GM19035 (cell line): ENCODE measurements around the gene PODXL.
"Not testable (repeated sequence)": the region's sequence is repeated elsewhere in the genome, so short reads cannot be mapped to it uniquely, and the experiment has no call there.

ENCODE experiments used
- ATAC-seq: cut with Tn5 transposase; IDR thresholded peaks from one replicate; pipeline ENCODE4 v1.9.1; 2021; ENCODE audit not compliant: unreplicated experiment

The PODXL gene

DNA sequence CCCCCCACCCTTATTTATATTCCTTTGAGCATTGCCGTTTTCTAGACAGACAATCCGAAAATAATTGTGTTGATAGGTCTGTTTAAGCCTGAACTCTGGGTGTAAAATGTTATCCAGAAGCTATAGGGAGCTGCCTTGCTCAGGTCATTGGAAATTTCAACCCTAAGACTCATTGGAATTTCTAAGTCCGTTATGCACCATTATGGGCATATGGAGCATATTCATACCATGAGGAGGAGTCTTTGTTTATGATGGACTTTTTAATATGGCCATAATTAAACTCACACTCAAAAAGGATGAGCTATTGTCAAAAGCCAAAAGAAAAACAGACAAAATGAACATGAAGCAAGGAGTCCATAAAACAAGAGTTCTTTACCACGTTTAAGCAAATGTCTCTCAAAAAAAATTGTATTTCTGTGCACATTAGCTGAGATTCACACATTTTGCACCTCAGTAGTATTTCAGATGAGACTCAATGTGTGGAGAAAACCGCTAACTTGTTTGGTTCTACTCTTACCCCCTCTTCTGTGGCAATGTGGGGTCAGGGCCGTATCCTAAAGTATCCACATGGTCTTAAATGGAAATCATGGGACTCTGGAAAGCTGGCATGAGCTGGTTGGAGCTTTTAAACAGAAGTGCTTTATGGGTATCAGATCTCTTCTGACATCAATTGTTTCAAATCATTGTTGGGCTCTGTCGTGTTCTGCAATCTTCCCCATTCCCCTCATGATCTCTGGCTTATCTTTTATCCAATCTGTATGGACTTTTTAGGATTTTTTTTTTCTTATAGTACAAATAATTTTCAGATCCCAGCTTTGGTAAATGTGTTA lies 60.5 kb downstream of the PODXL start:
- ATAC-seq = no peak

DNA sequence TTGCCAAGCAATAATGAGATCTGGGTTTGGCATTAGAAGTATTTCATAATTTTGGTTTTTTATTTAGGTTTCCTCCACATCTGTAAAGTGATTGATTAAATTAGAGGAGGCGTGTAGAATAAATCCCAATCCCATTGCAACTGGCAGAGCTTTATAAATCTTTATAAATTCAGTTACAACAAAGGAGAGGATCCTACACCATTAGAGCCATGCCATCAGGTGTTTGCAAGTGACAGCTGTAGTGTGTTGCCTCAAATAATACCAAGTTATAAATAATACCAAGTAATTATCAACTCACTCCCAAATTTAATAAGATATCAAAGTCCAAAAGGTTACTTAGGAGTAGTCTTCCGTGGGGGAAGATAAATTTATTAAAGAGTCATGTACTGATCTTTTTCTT lies 62.2 kb downstream of the PODXL start:
- ATAC-seq = no peak

DNA sequence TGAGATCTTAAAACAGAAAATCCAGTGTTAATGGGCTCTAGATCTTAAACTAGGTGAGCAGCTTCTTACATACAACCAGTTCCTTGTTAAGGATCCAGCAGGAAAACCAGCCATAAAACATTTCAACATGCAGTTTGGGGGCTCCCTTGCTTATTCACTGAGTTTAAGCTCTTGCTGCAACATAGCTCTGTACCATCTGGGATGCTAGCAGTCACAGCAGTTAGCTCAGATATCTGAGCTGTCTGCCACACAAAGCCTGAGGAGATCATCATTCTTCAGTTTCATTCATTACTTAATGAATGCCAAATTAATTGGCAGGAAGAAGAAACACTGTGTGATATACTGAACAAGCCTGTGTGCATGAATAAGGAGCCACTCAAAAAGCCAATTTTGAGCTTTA lies 62.8 kb downstream of the PODXL start:
- ATAC-seq = no peak

DNA sequence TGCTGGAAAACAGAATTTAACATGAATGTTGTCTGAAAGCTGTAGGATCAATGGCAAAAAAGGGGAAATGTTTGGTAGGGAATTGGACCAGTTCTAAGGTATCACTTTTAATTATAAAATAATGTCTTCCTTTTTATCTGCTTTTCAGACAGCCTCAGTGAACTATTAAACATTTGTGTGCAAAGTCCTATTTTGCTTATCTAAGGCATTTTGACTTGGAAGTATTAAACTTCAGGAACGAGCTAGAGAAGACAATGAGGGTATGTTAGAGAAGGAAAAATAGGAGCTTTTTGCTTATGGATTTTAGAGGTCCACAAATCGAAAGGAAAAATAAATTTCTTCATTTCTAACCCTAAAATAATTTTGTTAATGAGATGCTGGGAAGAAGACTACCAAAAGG lies 63.3 kb downstream of the PODXL start:
- no peak for ATAC-seq

DNA sequence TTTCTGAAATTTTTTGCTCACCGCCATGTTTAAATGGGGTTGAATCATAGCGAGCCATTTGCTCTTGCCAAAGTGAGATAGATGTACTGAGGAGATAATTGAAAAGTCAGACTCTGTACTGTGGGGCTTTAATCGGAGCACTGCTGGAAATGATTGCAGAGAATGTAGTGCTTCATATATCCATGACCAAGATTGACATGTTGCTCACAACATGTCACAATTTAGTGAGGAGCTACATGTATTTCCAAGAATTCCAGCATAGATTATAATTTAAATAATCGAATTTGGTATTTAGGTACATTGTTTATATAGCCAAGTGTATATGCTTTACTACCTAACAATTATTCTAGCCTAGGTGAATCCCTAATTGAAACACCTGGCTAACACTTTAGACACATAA lies 66.5 kb downstream of the PODXL start:
- ATAC-seq = no peak

DNA sequence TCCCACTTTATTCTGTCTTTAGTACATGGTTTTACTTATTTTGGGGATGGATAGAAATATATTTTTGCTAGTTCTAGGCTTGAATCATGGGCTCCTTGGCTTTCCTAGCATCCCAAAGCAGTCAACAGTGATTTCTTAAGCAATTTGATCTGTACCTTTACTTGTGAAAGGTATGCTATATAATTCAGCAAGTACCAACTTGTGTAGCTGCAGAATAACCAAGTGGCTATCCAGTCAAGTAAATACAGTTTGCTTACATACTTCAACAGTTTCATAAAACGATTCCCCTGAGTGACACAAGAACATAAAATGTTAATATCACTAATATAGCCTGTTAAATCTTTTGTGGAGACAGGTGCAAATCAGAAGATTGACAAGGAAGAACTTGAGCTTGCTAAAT lies 67.2 kb downstream of the PODXL start:
- ATAC-seq = no peak

DNA sequence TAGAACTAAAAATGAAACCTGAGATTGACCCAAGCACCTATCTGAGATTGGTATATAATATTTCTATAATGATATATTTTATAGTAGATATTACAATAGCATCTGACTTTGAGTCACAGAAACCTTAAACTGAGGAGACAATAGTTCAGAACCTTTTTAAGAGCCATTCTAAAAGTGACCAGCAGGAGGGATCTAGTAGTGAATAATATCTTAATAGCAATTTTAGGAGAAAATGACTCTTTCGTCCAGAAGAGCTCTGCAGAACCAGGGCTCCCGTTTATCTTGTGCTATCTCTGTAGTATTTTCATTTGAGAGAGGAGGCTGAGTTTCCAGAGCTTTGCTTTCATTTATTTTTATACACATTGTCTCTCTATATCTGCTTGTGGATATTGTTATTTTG lies 68.1 kb downstream of the PODXL start:
- ATAC-seq = no peak

DNA sequence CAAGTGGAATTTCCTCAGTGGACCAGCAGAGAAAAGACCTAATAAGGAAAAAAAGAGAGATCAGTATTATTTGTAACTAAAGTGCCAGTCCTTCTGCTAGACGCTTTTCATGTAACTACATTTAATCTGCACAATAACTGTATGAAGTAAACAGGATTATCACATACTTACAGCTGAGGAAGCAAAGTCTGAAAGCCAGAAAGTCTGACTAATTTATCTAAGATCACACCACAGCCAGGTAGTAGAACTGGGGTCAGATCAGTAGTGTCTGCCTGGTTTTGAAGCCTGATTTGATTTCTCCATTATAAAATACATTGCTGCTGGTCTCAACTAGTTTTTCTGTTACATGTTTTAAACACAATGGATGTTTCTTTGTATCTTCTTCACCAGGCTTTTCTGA lies 69.2 kb downstream of the PODXL start:
- no peak for ATAC-seq

DNA sequence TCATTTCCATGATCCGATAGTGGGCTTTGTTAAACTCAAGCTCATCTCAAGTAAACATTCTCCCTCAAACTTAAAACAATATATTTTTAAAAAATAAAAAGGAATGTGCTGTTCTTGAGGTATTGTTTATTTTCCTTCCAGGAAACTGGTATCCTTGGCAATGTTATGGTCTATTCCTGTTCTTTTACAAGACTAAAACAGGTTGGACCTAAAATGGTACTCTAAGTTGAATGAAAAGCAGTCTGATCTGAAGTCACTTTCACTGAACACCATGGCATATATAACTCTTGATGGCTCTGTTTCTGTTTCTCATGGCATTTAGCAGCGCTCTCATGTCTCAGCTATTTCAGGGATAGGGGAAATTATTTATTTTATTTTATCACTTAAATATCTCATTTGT lies 70.1 kb downstream of the PODXL start:
- no peak for ATAC-seq

DNA sequence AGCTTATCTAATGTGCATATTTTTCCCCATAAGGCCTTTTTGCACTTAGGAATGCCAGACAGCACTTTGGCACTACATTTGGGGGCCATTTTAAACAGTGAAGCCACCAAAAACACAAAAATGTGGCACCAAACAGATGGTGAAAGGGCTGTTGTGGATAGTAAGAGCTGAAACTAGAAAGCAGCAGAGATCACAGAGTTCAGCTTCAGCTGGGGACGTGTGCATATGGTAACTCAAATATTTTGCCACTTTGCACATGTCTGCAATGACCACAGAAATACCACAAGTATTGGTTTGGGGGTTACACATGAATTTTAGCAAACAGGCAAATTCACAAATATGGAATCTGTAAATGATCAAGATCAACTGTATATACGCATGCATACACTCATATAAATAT lies 72.8 kb downstream of the PODXL start:
- no peak for ATAC-seq

DNA sequence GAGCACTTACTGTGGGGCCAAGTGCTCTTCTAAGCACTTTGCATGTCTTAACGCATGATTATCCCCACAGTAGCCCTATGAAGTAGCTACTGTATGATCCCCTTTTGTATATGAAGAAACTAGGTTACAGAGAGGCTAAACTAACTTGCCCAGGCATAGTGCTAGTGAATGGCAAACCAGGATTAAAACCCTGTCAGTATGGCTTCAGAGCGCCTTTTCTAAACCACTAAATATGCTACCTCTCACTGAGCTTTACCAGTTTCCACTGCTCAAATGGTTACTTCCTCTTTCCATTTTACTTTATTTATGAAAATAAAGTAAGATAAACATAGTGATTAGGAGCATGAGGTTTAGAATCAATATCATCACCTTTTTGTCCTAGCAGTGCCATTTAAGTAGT lies 73.6 kb downstream of the PODXL start:
- ATAC-seq = no peak

DNA sequence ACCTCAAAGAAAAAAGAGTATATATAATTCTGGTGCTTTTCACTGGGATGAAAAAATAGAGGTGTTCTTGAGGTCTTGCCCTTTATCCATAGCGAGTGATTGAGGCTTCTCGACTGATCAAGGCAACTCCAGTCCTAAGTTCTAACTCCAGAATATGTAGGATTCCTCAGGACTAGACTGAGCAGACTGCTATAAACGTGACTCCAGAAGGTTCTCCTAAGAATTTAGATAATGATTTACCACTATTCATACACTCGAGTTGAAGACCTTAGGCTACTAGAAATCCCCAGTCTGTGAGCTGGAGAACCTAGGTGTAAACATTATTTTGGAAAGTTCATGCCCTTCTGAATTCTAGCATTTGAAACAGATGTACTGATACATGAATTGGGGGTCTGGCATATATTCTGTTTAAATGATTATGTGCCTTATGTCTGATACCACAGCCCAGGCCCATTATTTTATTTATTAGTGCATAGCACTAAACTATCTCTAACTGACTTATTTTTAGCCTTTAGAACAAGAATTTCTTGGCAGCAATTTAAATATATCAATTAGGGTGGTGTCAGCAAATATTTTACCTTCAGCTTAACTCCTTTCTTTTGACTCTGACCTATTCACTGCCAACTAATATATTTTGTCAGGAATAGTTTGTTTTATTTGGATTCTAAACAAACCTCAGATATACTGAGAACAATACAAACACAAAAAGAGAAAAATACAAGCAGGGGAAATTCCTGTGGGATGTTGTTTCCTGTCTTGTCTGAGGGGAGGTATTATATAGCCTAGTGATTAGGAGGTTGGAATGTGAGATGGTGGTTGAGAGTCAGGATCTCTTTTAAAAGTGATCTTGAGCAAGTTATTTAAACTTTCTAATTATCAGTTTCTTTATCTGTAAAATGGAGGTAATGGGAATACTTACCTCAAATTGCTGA lies 75.8 kb downstream of the PODXL start:
- no peak for ATAC-seq

DNA sequence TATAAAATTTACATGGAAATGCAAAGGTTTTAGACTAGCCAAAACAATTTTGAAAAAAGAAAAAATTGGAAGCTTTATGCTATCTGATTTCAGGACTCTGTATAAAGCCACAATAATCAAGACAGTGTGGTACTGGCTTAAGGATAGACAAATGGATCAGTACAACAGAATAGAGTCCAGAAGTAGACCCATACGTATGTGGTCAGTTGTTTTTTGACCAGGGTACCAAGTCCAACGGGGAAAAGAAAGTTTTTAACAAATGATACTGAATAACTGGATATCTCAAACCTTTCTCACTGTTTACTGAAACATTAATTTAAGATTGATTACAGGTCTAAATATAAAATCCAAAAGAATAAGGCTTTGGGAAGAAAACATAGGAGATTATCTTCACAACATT lies 79.7 kb downstream of the PODXL start:
- ATAC-seq = no peak

DNA sequence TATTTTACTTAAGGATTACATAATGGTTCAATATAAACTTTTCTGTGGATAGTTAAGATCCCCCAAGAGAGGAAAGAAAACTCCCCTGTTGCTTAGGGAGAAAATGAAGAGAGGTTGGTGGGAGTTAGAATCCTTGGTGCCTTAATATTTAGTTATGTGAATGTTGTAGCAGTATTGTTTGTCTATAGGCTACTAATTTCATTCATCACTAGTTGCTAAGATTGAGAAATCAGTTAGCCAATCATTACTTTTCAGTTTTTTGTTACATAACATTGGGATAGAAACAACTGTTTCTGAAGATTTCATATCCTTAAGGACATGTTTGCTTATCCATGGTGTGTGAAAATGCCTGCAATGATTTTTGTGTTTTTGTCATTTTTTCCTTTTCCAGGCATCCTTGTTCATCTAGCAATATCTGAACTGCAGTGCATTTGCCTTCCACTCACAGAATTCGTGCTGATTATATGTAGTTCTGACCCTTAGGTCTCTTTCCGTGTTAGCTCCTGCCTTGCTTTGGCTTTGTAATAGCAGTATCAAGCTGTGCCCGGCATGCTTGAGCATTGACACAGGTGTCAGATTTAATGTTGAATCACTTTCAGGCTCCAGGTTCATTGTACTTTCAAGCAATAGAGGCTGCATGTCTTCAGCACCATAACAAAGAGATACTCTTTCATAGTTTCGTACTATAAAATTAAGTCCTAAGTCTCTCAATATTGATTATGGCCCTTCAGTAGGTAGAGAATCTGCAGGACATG lies 85.0 kb downstream of the PODXL start:
- no peak for ATAC-seq

DNA sequence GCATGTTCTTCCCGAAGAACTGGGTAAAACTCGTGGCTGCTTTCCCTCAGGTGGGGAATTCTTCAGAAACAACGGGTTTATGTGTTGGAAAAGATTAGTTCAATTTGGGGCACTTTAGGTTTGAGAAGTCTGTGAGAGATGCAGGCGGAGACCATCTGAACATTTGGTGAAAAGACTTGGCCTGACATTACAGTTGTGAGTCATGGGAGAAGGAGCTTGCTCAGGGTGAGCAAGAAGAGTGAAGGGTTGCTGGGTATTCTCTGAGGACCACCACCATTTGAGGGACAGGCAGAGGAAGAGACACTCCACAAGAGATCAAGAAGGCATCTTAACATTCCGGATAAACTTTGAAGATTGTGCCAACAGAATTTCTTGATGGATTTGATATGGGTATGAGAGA lies 88.6 kb downstream of the PODXL start:
- no peak for ATAC-seq

DNA sequence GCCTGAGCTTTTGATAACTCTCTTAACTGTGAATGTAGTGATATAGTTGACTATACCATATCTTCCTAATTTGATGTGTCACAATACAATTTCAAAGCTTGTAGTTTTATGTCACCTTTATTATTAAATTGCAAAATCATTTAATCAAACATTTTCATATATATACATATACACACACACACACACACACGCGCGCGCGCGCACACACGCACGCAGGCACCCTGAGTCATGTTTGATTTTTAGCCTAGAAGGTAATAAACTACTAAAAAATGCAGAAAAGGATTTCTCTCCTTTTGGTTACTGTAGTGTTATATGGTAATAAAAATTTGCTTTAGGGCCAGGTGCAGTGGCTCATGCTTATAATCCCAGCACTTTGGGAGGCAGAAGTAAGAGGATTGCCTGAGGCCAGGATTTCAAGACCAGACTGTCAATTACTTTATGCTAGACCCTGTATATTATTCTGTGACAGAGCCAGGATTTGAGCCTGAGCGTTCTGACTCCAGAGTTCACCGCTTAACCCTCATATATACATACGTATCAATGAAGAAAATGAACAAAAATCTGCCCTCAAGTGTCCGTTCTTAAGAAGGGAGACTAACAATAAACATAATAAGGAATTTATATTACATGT lies 89.6 kb downstream of the PODXL start:
- ATAC-seq = no peak

DNA sequence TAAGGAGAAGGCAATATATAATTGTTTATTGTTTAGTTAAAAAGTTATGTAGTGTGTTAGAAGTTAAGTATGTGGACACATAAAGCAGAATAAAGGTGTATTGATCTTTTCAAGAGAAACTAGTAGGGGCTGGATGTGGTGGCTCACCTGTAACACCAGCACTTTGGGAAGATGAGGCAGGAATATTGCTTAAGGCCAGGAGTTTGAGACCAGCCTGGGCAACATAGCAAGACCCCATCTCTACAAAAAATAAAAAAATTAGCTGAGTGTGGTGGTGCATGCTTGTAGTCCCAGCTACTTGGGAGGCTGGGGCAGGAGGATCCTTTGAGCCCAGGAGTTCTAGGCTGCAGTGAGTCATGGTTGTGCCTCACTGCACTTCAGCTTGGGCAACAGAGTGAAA lies 93.7 kb downstream of the PODXL start:
- not testable (repeated sequence) for ATAC-seq

DNA sequence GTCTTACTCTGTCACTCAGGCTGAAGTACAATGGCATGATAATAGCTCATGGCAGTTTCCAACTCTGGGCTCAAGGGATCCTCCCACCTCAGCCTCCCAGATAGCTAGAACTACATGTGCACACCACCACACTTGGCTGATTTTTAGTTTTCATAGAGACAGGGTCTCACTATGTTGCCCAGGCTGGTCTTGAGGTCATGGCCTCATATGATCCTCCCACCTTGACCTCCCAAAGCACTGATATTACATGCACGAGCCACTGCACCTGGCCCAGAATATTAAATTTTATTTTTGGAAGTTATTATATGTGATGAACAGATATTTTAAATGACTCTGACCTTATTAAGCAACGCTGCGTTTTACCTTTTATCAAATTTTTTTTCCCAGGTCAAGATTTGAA lies 94.4 kb downstream of the PODXL start:
- no peak for ATAC-seq

DNA sequence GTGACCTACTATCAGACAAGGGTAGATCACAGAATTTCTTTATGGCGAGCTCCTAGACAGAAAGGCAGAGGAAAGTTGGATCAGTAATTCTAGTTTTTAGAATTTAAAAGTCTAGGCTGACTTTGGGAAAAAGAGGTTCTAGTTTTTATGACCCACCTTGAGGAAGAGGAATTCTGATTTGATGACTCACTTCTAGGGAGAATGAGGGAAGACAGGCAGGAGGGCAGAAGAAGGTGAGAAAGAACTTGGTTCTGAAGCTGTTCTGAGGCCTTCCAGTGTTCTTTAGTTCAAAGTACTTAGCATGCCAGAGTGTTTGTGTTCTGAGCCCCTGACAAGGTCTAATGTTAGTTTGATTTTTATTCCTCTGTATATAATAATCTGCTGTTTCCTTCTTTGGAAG lies 97.2 kb downstream of the PODXL start:
- ATAC-seq = no peak

DNA sequence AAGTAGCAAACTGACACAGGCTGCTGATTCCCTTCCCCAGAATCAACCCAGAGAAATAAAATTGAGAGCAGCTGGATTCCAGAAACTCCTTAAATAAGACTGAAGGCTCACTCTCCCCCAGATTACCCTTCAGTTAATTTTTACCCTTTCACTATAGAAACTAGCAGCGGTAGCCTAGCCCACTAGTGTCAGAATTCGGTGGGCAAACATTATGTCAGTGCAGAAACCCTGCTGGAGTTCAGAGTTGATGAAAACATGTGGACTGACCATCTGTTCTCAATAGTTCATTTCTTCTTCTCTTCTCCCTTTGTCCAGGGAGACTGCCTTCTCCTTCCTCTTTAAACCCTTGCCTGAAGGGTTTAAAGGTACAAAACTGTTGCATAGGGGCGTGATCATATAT lies 100.1 kb downstream of the PODXL start:
- no peak for ATAC-seq

DNA sequence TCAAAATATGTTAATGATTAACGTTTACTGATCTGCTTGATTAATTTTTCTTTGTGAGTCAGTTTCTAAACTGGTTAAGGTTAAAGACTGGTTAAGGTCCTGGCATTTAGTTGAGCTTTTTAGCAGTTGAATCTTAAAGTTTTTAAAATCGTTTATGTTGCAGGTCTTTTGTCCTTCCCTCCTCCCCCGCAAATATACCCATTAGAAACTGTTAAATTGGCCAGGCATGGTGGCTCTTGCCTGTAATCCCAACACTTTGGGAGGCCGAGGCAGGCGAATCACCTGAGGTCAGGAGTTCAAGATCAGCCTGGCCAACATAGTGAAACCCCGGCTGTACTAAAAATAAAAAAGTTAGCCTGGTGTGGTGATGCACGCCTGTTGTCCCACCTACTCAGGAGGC lies 100.9 kb downstream of the PODXL start:
- no peak for ATAC-seq
